Breast epithelium (tissue), 3 donors: ENCODE data around the gene FXYD4.

Experiments used
- POLR2A ChIP-seq: fragments of 450-650 bp; IDR thresholded peaks from one replicate; pipeline ENCODE4 v1.6.1; 2016; ENCODE audit warnings: antibody characterized with exemption, mild to moderate bottlenecking, moderate library complexity
- POLR2AphosphoS5 ChIP-seq, 3 donors: sonication (generic); formaldehyde crosslinking; IDR thresholded peaks; one replicate each; pipeline ENCODE4 v1.6.1; 2017; ENCODE audit warnings: antibody characterized with exemption in 3 of 3
- TF ChIP-seq, protein P1 (sequence below), 3 donors: fragments of 450-650 bp; IDR thresholded peaks; one replicate each; pipeline ENCODE4 v1.5.1; 2016 to 2017; ENCODE audit warnings: antibody characterized with exemption in 3 of 3, mild to moderate bottlenecking in 3 of 3, moderate library complexity in 3 of 3

DNA sequence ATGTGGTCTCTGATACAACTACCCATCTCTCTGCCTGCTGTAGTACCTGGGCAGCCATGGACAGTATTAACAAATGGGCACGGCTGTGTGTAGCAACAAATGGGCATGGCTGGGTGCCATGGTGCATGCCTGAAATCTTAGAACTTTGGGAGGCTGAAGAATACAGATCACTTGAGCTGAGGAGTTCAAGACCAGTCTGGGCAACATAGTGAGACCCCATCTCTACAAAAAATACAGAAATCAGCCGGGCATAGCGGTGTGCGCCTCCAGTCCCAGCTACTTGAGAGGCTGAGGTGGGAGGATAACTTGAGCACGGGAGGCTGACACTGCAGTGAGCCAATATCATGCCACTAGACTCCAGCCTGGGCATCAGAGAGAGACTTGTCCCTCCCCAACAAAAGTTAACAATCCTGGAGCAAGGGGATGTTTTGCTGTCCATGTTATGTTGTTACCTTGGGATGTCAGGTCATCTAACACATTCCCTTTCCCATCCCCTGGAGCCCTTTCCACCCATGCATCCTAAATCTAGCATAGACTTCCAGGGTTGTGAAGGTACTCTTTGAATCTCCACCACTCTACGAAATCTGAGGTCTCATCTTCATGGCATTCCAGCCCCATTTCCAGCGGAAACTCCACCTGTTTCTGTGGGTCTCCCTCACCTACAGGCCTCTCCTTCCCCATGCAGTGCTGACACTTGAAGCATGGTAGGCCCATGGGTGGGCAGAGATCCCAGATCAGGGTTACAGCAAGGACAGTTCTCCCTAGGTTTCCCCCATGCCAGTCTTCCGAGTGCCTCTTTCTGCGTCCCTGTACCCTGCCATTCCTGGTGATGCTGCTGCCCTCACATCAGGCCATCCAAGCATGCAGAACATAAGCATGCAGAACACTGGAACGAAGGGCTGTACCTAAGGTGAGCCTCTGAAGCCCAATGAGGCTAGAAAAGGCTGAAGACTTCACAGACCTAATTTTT is 13.1 kb downstream of the FXYD4 start:
- TF ChIP-seq, protein P1, sequence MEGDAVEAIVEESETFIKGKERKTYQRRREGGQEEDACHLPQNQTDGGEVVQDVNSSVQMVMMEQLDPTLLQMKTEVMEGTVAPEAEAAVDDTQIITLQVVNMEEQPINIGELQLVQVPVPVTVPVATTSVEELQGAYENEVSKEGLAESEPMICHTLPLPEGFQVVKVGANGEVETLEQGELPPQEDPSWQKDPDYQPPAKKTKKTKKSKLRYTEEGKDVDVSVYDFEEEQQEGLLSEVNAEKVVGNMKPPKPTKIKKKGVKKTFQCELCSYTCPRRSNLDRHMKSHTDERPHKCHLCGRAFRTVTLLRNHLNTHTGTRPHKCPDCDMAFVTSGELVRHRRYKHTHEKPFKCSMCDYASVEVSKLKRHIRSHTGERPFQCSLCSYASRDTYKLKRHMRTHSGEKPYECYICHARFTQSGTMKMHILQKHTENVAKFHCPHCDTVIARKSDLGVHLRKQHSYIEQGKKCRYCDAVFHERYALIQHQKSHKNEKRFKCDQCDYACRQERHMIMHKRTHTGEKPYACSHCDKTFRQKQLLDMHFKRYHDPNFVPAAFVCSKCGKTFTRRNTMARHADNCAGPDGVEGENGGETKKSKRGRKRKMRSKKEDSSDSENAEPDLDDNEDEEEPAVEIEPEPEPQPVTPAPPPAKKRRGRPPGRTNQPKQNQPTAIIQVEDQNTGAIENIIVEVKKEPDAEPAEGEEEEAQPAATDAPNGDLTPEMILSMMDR (IDR thresholded peaks at IDR 0.05), result no peak
- TF ChIP-seq POLR2AphosphoS5 (IDR thresholded peaks at IDR 0.05), result no peak
- TF ChIP-seq POLR2A, result no peak
